DMS79 (cell line): ENCODE measurements around the gene SCIN.
"Not testable (repeated sequence)": the region's sequence is repeated elsewhere in the genome, so short reads cannot be mapped to it uniquely, and the experiment has no call there.

Experiments
- DNase-seq: peaks from one replicate; lab custom pipeline; 2025; lab: John Stamatoyannopoulos, UW

SCIN gene

DNA sequence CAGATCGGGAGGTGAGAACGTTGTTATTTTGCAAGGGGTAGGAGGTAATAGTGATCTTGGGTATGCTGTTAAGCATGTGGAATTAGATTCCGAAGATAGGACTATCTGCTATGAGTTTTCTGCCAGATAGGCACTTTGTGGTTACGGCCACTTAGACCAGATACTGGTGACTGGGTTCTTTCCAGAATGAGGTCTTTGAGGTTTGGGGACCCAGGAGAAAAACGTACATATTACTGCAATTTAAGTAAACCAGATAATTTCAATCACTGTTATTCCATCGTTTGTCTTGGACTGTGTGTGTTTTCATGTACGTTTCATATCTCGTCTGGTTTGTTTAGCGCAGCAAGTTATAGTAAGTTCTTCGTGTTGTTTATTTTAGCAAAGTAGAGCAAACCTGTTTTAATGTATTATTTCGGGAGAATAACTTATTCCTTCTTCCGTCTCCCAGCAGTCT, 117.2 kb downstream of the SCIN start:
- no peak for DNase-seq

DNA sequence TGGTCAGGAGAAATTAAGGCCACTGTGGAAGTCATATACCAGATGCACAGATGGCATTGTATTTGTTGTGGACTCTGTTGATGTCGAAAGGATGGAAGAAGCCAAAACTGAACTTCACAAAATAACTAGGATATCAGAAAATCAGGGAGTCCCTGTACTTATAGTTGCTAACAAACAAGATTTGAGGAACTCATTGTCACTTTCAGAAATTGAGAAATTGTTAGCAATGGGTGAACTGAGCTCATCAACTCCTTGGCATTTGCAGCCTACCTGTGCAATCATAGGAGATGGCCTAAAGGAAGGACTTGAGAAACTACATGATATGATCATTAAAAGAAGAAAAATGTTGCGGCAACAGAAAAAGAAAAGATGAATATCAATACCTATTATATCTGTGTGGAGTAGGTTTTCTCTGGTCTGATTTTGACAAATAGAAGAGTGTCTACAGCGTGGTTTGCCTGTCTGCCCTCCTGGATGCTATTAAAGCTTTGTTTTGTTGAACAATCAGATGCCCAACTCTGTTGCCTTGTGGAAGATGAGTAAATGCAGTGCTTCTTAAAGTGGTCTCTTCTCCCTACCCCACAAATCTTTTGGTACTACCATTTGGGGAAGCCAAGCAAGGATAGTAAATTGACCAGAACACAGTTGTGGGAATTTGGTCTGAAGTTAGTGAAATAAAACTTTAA, 118.1 kb downstream of the SCIN start:
- DNase-seq, result not testable (repeated sequence)

DNA sequence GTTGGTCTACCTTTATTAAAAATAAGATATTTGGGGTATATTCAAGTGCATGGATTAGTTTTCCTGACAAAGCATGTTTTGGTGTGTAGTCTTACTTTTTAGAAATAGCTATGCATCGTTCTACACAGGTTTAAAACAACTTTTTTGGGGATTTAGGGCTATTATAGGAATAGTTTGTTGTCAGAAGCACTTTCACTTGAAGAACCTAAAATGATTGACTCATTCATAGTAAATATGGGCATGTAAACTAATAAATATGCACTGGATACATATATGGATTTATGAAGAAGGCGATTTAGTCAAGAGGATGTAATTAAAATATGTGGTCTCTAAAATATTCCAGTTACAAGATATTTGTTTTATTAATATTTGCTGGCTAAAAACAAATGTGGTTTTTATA, 118.9 kb downstream of the SCIN start:
- DNase-seq, result no peak

DNA sequence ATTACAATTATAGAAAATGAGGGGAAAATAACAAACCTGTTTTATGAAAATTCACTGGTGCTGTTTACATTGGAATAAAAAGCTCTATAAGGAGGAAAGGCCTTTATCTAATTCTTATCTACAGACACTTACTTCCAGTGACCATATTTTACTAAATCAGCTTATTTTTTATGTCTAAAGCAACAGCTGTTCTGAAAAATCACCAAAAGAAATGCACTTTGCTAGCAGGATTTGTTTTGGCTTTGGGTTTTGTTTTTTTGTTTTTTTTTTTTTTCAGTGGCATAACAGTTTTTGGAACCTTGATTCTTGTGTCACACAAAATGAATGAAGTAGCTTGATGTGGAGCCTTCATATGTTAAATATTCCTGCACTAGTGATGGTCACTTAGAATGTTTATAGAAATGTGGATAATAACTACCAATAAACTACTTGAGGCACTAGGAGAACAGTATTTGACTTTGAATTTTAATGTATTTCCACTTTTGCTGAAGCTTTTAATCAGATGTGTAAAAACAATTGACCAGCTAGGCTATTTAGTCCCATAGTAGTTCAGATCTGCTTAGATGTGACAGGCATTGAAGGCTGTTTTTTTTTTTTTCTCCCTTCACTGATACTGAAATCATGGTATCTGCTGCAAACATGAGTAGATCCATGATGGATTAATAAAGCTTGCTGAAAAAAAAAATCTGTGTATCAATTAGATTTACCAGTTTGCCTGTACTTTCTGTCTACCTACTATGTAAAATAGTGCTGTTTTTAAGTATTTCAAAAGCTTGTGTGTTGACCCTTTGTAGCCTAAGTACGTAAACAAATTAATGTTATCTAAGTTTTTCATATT, 119.7 kb downstream of the SCIN start:
- no peak for DNase-seq

DNA sequence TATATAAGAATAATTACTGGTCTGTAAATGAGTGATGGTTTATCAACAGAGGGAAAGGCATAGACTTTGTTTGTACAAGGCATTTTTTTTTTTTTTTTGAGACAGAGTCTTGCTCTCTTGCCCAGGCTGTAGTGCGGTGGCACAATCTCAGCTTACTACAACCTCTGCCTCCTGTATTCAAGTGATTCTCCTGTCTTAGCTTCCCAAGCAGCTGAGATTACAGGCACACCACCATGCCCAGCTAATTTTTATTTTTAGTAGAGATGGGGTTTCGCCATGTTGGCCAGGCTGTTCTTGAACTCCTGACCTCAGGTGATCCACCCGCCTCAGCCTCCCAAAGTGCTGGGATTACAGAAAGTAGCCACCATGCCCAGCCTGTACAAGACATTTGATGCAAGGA, 120.9 kb downstream of the SCIN start:
- DNase-seq, result not testable (repeated sequence)

DNA sequence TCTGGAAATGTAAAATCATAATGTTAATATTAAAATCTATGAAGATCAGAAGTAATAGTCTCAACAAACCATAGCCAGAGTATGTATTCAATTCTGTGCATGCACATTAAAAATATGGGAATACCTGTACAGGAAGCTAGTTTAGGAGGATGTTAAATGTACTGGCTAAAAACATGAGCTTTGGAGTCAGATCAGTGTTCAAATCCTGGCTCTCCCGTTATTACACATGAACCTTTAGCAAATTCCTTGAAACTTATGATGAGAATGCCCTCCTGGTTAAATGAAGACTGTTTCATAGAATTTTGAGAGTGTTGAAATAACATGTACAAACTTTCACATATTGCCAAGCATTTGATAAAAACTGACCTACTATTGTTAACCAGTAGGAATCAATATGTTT, 121.5 kb downstream of the SCIN start:
- DNase-seq, result no peak

DNA sequence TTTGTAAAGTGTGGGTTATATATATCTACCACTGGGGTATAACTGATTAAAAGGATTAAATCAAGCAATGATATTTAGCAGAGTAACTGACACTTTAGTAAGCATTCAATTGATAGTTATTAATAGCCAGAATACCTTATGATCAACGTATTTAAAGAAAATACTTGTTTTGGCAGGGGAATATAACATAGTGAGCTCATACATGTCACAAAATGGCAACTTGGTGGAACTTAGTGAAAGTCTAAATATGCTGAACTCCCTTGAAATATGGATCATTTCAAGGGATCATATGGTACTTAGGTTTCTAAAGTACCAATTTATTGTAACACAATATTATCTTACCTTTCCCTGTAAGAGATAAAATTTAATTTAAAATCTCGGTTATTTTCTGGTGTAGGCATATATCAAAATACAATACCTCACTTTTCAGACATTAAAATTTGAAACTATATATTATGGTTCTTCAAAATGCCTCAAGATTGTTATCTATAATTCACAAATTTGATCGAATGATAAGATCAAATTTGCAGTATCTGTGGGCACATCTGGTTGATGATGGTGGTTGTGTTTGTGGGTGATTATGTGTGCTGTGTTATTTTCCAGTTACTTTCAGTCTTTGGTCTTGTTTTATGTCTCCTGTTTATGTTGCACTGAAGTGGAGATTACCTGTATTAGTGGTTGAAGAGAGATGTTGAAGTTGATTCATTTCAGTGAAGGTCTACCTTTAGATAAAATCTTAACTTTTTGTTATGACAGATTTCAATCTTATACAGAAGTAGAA, 122.1 kb downstream of the SCIN start:
- DNase-seq, result no peak

DNA sequence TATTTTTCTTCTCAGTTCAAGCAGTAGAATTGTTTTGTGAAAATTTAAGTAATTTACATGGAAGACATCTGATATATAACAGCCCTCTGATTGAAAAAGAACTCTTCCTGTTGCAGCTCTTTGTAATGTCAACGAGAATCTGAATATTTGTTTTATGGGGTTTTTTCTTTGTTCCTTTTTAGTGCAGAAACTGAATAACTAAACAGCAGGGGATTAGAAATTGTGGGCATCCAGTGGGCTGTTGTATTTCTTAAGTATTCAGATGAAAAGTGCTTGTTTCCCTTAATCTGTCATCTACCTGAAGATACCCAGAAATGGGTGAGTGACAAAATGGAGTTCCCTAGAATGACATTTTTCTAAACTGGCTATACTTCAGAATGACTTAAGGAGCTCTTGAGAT, 124.3 kb downstream of the SCIN start:
- no peak for DNase-seq

DNA sequence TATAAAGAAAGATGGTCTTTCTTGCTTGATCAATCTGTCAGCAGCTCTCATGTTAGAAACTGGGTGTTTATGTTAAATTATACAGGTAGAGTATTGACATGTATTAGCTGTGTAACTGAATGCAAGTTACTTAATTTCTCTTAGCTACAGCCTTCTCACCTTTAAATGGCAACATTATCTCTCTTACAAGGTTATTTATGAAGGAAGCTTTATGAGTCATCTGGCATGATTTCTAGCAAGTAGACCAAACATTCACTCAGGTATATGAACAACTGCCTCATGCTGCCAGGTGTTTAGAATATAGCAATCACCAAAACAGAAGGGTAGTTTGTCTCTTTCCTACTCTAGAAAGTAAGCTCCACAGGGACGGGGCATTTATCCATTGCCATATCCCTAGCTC, 125.4 kb downstream of the SCIN start:
- DNase-seq, result no peak

DNA sequence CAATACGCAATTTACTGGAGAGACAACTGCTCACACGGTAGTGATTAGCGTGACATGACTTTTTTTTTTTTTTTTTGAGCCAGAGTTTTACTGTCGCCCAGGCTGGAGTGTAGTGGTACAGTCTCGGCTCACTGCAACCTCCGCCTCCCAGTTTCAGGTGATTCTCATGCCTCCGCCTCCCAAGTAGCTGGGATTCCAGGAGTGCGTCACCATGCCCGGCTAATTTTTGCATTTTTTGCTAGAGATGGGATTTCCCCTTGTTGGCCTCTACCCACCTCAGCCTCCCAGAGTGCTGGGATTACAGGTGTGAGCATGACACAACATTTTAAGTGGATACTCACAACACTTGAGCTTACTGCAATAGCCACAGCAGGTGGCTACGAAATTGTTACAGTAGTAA, 128.8 kb downstream of the SCIN start:
- no peak for DNase-seq

DNA sequence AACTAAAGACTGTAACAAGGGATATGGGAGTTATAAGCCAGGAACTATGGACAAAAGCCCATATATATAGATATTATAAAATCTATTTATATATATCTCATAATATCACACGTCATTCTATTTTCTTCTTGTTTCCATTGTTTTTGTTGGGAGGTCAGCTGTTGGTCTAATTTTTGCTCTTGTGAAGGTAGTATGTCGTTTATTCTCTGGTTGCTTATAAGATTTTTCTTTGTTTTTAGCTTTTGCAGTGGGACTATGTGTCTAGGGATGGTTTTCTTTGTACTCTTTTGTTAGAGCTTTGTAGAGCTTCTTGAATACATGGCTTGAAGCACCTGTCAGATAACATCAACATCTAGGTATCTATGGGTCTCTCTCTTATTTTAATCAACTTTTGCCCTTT, 130.9 kb downstream of the SCIN start:
- no peak for DNase-seq

DNA sequence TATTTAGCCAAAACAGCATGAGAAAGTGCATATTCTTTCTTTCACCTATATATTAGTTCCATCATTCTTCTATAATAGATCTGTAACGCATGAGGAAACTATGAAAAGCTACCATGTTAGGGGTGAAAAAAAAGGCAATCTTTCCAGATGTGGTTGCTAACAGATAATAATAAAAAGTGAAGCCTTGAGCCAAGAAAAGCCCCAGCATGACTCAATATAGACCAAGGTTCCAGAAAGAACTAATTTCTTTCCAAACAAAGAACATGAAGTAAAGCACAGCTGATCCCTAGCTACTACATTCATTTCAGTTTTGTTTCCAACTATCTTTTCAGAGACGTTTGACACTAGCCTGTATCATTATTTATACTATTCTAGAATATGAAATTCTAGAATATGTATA, 133.4 kb downstream of the SCIN start:
- DNase-seq, result no peak

DNA sequence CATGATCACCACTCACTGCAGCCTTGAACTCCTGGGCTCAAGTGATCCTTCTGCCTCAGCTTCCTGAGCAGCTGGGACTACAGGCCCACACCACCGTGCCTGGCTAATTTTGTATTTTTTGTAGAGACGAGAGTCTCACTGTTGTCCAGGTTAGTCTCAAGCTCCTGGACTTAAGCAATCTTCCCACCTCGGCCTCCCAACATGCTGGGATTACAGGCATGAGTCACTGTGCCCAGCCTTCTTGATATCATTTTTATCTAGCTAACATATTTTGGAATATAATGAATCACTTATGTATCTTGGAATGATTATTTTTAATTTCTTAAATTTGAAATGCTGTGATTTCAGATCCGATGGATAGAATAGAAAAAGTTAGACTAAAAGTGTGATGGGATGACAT, 135.4 kb downstream of the SCIN start:
- DNase-seq, result no peak

DNA sequence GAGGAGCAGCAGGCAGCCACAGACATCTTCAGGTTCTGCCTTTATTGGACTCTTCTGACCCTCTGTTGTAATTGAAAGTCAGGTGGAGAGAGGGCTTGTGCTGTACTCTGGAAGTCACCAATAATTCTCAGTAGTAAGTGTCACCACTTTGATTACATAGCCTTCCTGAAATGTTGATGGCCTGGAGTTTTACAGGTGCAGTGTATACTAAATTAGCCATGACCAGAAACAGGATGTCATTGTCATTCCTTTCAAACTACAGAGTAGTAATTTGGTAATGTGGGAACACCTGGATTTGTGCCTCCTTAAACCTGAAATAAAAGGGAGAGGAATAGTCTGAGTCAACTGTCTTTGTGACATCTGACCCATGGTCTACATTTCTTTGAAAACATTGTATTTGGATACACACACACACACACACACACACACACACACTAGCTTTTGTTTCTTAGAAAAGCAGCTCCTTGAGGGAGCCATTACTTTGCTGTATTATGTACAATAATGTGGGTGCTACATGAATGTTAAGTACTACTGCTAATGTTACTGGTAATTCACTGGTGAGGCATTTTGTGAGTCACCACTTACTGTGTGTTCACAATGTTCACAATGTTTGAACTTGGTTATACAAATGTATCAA, 136.5 kb downstream of the SCIN start:
- DNase-seq, result no peak

DNA sequence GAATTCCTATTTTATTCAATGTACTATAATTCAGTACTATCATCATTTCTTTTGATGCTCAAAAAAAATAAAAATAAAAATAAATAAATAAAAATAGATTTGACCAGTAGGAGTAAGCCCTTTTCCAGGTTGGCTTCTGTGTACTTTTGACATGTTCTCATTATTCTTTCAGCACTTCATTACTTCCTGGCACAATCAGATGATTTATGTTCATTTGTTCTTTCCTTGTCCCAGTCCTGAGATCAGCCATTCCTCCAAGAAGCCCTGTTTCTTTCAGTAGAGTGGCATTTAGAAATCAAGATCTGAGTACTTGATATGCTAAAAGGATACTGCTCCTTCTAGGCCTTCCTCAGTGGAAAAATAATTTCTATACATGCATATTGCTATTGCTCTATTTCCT, 137.8 kb downstream of the SCIN start:
- DNase-seq, result no peak
